ENCODE results near the gene PRLH.

GRCh38 chr2:237527766-237528165, 38.6 kb upstream of the PRLH start:
- TF ChIP-seq CTCF (IDR thresholded peaks at IDR 0.05) = no peak
- TF ChIP-seq POLR2A (IDR thresholded peaks at IDR 0.05) = no peak

All from body of pancreas (tissue), 4 donors.